Osteoblast (primary cell): Measurements from ENCODE around the gene DMD. TPM values are rescaled to one million over a fixed set of nuclear protein-coding genes. Genes with fewer than 3 reads are reported as not detected.

Experiments
- DNase-seq: peaks from one replicate; pipeline ENCODE4 v3.0.0; 2011; ENCODE audit warnings: low spot score, mixed read lengths; ENCODE audit not compliant: insufficient read length; ENCODE audit errors: missing footprints
- H2AFZ ChIP-seq: 2 replicates; pipeline ENCODE4 v1.6.0; 2011; ENCODE audit warnings: mild to moderate bottlenecking, low read length
- H3K27ac ChIP-seq: 2 replicates; pipeline ENCODE4 v1.5.1; 2011; ENCODE audit warnings: mild to moderate bottlenecking, low read depth, low read length, moderate library complexity
- H3K27me3 ChIP-seq: 2 replicates; pipeline ENCODE4 v1.6.0; 2012; ENCODE audit warnings: mild to moderate bottlenecking, control low read depth, inconsistent platforms, low read length, moderate library complexity; ENCODE audit not compliant: insufficient read depth
- H3K36me3 ChIP-seq: 2 replicates; pipeline ENCODE4 v1.5.1; 2011; ENCODE audit warnings: mild to moderate bottlenecking, low read length, control low read depth, moderate library complexity; ENCODE audit not compliant: insufficient read depth
- H3K4me1 ChIP-seq: 2 replicates; pipeline ENCODE4 v1.5.1; 2011; ENCODE audit warnings: mild to moderate bottlenecking, low read length, control low read depth, moderate library complexity; ENCODE audit not compliant: insufficient read depth
- H3K4me2 ChIP-seq: 2 replicates; pipeline ENCODE4 v1.6.0; 2011; ENCODE audit warnings: mild to moderate bottlenecking, low read length; ENCODE audit not compliant: insufficient read depth
- H3K4me3 ChIP-seq: fragments of 200-600 bp; sonication (generic); 3 replicates; pipeline ENCODE4 v1.5.1; 2012; ENCODE audit warnings: mild to moderate bottlenecking, low read length, inconsistent platforms; ENCODE audit not compliant: insufficient read depth
- H3K79me2 ChIP-seq: 2 replicates; pipeline ENCODE4 v1.6.0; 2012; ENCODE audit warnings: mild to moderate bottlenecking, low read length, control low read depth, inconsistent platforms; ENCODE audit not compliant: insufficient read depth
- H3K9me3 ChIP-seq: 2 replicates; pipeline ENCODE4 v1.5.1; 2011; ENCODE audit warnings: low read depth, low read length, control low read depth
- H4K20me1 ChIP-seq: 2 replicates; pipeline ENCODE4 v1.6.0; 2012; ENCODE audit warnings: mild to moderate bottlenecking, low read length, control low read depth; ENCODE audit not compliant: insufficient read depth
- total RNA-seq: library from RNA; depleted of rRNA; stranded (reverse); fragments of >200 nt; gene quantifications from 2 replicates; pipeline ENCODE4 v1.2.3, GENCODE V29; 2012
- TF ChIP-seq, protein P1 (sequence below): IDR thresholded peaks from 2 replicates; pipeline ENCODE4 v1.5.1; 2011; ENCODE audit warnings: mild to moderate bottlenecking, low read depth, low read length, moderate library complexity; ENCODE audit errors: extremely low read depth

Gene DMD
- total RNA-seq, 1 donor, result 12.7 TPM

DNA sequence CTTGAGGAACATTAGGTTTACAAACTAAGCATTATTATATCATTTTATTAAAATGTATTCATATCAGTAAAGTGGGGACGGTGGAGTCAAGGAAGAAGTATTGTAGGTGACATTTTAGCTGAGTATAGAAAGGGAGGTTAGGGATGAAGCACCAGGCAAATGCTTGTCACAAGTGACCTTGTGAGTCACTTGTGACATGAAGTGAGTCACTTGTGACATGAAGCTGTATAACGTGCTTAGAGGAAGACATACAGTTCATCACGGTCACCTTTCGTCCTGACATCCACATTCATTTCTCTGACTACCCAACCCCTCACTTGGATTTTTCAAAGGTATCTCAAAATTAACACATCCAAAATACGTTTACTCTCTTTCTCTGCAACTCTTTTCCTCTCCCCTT, 1034.8 kb downstream of the DMD start:
- Histone ChIP-seq H3K4me2 (no peak overlapping the region), H3K9me3 (no peaks in the 10 kb centered on the region), H3K79me2 (no peaks in the 10 kb centered on the region), H3K27ac (no peak overlapping the region), H3K27me3 (no peaks in the 10 kb centered on the region), H4K20me1 (no peaks in the 10 kb centered on the region), H2AFZ (no peak overlapping the region), H3K4me1 (no peaks in the 10 kb centered on the region), H3K36me3 (no peaks in the 10 kb centered on the region), H3K4me3 (no peak overlapping the region)
- TF ChIP-seq, protein P1, sequence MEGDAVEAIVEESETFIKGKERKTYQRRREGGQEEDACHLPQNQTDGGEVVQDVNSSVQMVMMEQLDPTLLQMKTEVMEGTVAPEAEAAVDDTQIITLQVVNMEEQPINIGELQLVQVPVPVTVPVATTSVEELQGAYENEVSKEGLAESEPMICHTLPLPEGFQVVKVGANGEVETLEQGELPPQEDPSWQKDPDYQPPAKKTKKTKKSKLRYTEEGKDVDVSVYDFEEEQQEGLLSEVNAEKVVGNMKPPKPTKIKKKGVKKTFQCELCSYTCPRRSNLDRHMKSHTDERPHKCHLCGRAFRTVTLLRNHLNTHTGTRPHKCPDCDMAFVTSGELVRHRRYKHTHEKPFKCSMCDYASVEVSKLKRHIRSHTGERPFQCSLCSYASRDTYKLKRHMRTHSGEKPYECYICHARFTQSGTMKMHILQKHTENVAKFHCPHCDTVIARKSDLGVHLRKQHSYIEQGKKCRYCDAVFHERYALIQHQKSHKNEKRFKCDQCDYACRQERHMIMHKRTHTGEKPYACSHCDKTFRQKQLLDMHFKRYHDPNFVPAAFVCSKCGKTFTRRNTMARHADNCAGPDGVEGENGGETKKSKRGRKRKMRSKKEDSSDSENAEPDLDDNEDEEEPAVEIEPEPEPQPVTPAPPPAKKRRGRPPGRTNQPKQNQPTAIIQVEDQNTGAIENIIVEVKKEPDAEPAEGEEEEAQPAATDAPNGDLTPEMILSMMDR, result no peak
- no peak for DNase-seq

DNA sequence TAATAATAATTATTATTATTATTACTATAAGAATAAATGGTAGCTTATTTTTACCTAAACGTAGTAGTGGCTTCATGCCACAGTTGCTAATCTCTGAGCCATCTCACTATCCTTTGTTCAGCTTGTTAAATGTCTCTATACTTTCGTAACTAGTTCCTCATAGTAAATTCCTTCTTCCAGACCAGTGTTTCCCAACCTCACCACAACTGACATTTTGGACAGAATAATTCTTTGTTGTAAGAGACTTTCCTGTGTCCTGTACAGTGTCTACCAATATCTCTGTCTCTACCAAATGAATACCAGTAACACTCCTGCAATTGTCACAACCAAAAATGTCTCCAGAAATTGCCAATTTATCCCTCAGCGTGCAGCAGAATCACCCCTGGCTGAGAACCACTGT, 1040.9 kb downstream of the DMD start:
- Histone ChIP-seq H3K4me3 (no peak overlapping the region), H3K4me2 (no peak overlapping the region), H3K4me1 (no peaks in the 10 kb centered on the region), H3K9me3 (no peaks in the 10 kb centered on the region), H3K79me2 (no peaks in the 10 kb centered on the region), H4K20me1 (no peaks in the 10 kb centered on the region), H2AFZ (no peak overlapping the region), H3K27me3 (no peaks in the 10 kb centered on the region), H3K36me3 (no peaks in the 10 kb centered on the region), H3K27ac (no peak overlapping the region)
- no peak for DNase-seq
- TF ChIP-seq, protein P1, result no peak

DNA sequence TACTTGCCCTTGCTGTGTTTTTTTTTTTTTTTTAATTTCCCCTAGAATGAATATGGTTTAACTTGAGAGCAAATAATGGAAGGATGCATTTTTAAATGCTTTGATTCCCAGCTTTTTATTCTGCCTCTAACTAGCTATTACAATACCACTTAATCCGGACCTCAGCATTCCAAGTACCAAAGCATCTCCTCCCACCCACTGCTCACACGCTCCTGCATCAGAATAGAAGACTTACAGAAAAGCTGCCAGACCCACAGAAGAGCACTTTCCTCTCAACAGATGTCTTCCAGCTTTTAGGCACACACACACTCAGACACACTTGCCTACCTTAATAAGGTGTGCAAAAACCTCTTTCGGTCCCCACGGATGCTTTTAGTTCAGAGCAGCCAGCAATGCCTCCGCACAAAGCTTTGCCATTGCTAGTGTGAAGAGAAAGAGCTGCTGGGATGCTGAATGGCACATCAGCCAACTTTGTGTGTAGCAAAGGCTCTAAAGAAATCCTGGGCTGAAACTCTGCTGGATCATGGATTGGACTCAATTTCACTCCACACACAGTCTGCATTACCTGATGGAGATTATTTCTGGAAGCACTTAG, 1056.2 kb downstream of the DMD start:
- H3K27me3 ChIP-seq, result no peaks in the 10 kb centered on the region
- no peaks in the 10 kb centered on the region for H3K9me3 ChIP-seq
- no peak overlapping the region for H3K4me3 ChIP-seq
- H3K27ac ChIP-seq, result no peak overlapping the region
- H3K4me1 ChIP-seq, result no peaks in the 10 kb centered on the region
- H4K20me1 ChIP-seq, result no peaks in the 10 kb centered on the region
- no peak overlapping the region for H3K4me2 ChIP-seq
- H3K36me3 ChIP-seq, result no peaks in the 10 kb centered on the region
- no peak for DNase-seq
- H3K79me2 ChIP-seq, result no peaks in the 10 kb centered on the region
- no peak overlapping the region for H2AFZ ChIP-seq
- TF ChIP-seq, protein P1, result no peak

DNA sequence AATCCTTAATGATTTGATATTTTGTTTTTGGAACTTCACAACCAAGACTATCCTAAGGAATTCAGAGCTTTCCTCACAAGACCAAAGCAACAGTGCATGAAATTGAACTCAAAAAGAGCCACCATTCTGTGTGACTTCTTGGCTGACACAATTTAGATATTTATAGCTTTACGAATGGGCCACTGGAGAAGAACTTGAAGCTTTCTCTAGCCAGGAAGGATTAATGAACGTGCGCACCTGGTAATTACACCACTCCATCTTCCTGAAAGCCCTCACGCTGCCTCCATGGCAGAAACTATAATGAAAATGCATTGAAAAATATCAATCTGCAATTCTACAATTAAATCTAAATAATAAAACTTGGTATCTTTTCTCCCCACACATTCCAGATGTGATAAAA, 1057.8 kb downstream of the DMD start:
- DNase-seq, result no peak
- TF ChIP-seq, protein P1, result no peak
- Histone ChIP-seq H2AFZ (no peak overlapping the region), H3K9me3 (no peaks in the 10 kb centered on the region), H4K20me1 (no peaks in the 10 kb centered on the region), H3K4me3 (no peak overlapping the region), H3K27ac (no peak overlapping the region), H3K79me2 (no peaks in the 10 kb centered on the region), H3K27me3 (no peaks in the 10 kb centered on the region), H3K4me1 (no peaks in the 10 kb centered on the region), H3K4me2 (no peak overlapping the region), H3K36me3 (no peaks in the 10 kb centered on the region)
